Measurements from ENCODE around the gene ZFPM1. TPM values are rescaled to one million over a fixed set of nuclear protein-coding genes. Genes with fewer than 3 reads are reported as not detected.
"Not testable (repeated sequence)": the region's sequence is repeated elsewhere in the genome, so short reads cannot be mapped to it uniquely, and the experiment has no call there.

Gene ZFPM1
- total RNA-seq, 1 donor from 2014 or later = 5.7 TPM

GRCh38 chr16:88466175-88466862 lies 13.2 kb downstream of the ZFPM1 start:
- H3K27ac ChIP-seq (replicated peaks) = no peak overlapping the region
- TF ChIP-seq CTCF (IDR thresholded peaks at IDR 0.05; ENCODE audit: borderline replicate concordance) = no peak
- intact Hi-C loops (cut with micrococcal nuclease) = no loop called here
- H3K36me3 ChIP-seq = no peaks in the 10 kb centered on the region
- DNase-seq = no peak
- no peaks in the 10 kb centered on the region for H3K9me3 ChIP-seq (replicated peaks)
- H3K4me1 ChIP-seq = peaks cover 18% of the 10 kb centered on the region
- H3K27me3 ChIP-seq (ENCODE audit: low read depth) = no peaks in the 10 kb centered on the region
- H3K4me3 ChIP-seq = no peak overlapping the region

GRCh38 chr16:88466949-88467348 lies 13.9 kb downstream of the ZFPM1 start:
- Histone ChIP-seq H3K9me3 (replicated peaks) (no peaks in the 10 kb centered on the region), H3K4me3 (no peak overlapping the region), H3K4me1 (peaks cover 11% of the 10 kb centered on the region), H3K36me3 (no peaks in the 10 kb centered on the region), H3K27me3 (ENCODE audit: low read depth) (no peaks in the 10 kb centered on the region), H3K27ac (replicated peaks) (no peak overlapping the region)
- no peak for DNase-seq
- intact Hi-C loops (cut with micrococcal nuclease) = no loop called here
- no peak for TF ChIP-seq CTCF (IDR thresholded peaks at IDR 0.05; ENCODE audit: borderline replicate concordance)

- no peak overlapping the region for H3K27ac ChIP-seq (replicated peaks)
- TF ChIP-seq CTCF (IDR thresholded peaks at IDR 0.05; ENCODE audit: borderline replicate concordance) = no peak
- intact Hi-C loops (cut with micrococcal nuclease) = no loop called here
Observed at GRCh38 chr16:88467541-88467944, 14.5 kb downstream of the ZFPM1 start.

GRCh38 chr16:88468275-88469129 lies 15.4 kb downstream of the ZFPM1 start:
- H3K9me3 ChIP-seq (replicated peaks) = no peaks in the 10 kb centered on the region
- no peak overlapping the region for H3K4me3 ChIP-seq
- H3K27ac ChIP-seq (replicated peaks) = no peak overlapping the region
- no peak for TF ChIP-seq CTCF (IDR thresholded peaks at IDR 0.05; ENCODE audit: borderline replicate concordance)
- intact Hi-C loops (cut with micrococcal nuclease) = no loop called here
- H3K36me3 ChIP-seq = no peaks in the 10 kb centered on the region
- peaks cover 7% of the 10 kb centered on the region for H3K4me1 ChIP-seq
- no peaks in the 10 kb centered on the region for H3K27me3 ChIP-seq (ENCODE audit: low read depth)
- no peak for DNase-seq

More at GRCh38 chr16:88467541-88467944, 14.5 kb downstream of the ZFPM1 start:
- DNase-seq = no peak
- Histone ChIP-seq H3K4me3 (no peak overlapping the region), H3K4me1 (peaks cover 5% of the 10 kb centered on the region), H3K27me3 (ENCODE audit: low read depth) (no peaks in the 10 kb centered on the region), H3K36me3 (no peaks in the 10 kb centered on the region), H3K9me3 (replicated peaks) (no peaks in the 10 kb centered on the region)

GRCh38 chr16:88469615-88470395 lies 16.7 kb downstream of the ZFPM1 start:
- no peak for TF ChIP-seq CTCF (IDR thresholded peaks at IDR 0.05; ENCODE audit: borderline replicate concordance)
- intact Hi-C loops (cut with micrococcal nuclease) = no loop called here
- peaks cover 10% of the 10 kb centered on the region for H3K4me1 ChIP-seq
- H3K4me3 ChIP-seq = no peak overlapping the region
- H3K9me3 ChIP-seq (replicated peaks) = no peaks in the 10 kb centered on the region
- no peak for DNase-seq
- H3K27me3 ChIP-seq (ENCODE audit: low read depth) = no peaks in the 10 kb centered on the region
- no peak overlapping the region for H3K27ac ChIP-seq (replicated peaks)
- H3K36me3 ChIP-seq = no peaks in the 10 kb centered on the region

- H3K27me3 ChIP-seq (ENCODE audit: low read depth); DNase-seq; H3K4me3 ChIP-seq; H3K4me1 ChIP-seq; intact Hi-C loops (cut with micrococcal nuclease); H3K27ac ChIP-seq (replicated peaks); H3K36me3 ChIP-seq; H3K9me3 ChIP-seq (replicated peaks): not testable (repeated sequence)
Observed at GRCh38 chr16:88470396-88470680, 17.3 kb downstream of the ZFPM1 start.

GRCh38 chr16:88470696-88471095 lies 17.6 kb downstream of the ZFPM1 start:
- DNase-seq; H3K9me3 ChIP-seq (replicated peaks); intact Hi-C loops (cut with micrococcal nuclease); H3K4me1 ChIP-seq; H3K27me3 ChIP-seq (ENCODE audit: low read depth); H3K4me3 ChIP-seq; H3K36me3 ChIP-seq; H3K27ac ChIP-seq (replicated peaks): not testable (repeated sequence)
